GM23248 (cell line): Measurements from ENCODE around the gene TMEM255B. TPM values are rescaled to one million over a fixed set of nuclear protein-coding genes. Genes with fewer than 3 reads are reported as not detected.

ENCODE experiments used
- DNase-seq: peaks from one replicate; pipeline ENCODE4 v3.0.0-alpha.2; 2015
- H2AFZ ChIP-seq: fragments of 200-600 bp; sonication (generic); 2 replicates; pipeline ENCODE4 v1.6.1; 2016; ENCODE audit warnings: antibody characterized with exemption
- H3F3A ChIP-seq: fragments of 200-600 bp; sonication (generic); 2 replicates; pipeline ENCODE4 v1.6.1; 2016; ENCODE audit warnings: mild to moderate bottlenecking, antibody characterized with exemption, mixed run types; ENCODE audit not compliant: insufficient read depth
- H3K27ac ChIP-seq: fragments of 200-600 bp; sonication (generic); 2 replicates; pipeline ENCODE4 v1.5.1; 2016; ENCODE audit warnings: mild to moderate bottlenecking
- H3K27me3 ChIP-seq: fragments of 200-600 bp; sonication (generic); replicated peaks from 2 replicates; pipeline ENCODE4 v1.6.1; 2016; ENCODE audit warnings: mild to moderate bottlenecking; ENCODE audit not compliant: insufficient read depth
- H3K36me3 ChIP-seq: fragments of 200-600 bp; sonication (generic); 2 replicates; pipeline ENCODE4 v1.6.1; 2016; ENCODE audit warnings: low read depth, mild to moderate bottlenecking
- H3K4me1 ChIP-seq: fragments of 200-600 bp; sonication (generic); 2 replicates; pipeline ENCODE4 v1.6.1; 2016; ENCODE audit warnings: mild to moderate bottlenecking; ENCODE audit not compliant: insufficient read depth
- H3K4me2 ChIP-seq: fragments of 200-600 bp; sonication (generic); one replicate; pipeline ENCODE4 v1.6.1; 2016; ENCODE audit warnings: mild to moderate bottlenecking; ENCODE audit not compliant: unreplicated experiment
- H3K4me3 ChIP-seq: fragments of 200-600 bp; sonication (generic); 2 replicates; pipeline ENCODE4 v1.5.1; 2016; ENCODE audit warnings: mild to moderate bottlenecking
- H3K79me2 ChIP-seq: fragments of 200-600 bp; sonication (generic); 2 replicates; pipeline ENCODE4 v1.6.1; 2016; ENCODE audit warnings: mild to moderate bottlenecking; ENCODE audit not compliant: insufficient read depth
- H3K9ac ChIP-seq: fragments of 200-600 bp; sonication (generic); 2 replicates; pipeline ENCODE4 v1.6.1; 2016; ENCODE audit warnings: mild to moderate bottlenecking
- H3K9me2 ChIP-seq: fragments of 200-600 bp; sonication (generic); 2 replicates; pipeline ENCODE4 v1.6.1; 2016; ENCODE audit warnings: mixed run types, mild to moderate bottlenecking, moderate library complexity; ENCODE audit not compliant: insufficient read depth
- H3K9me3 ChIP-seq: fragments of 200-600 bp; sonication (generic); one replicate; pipeline ENCODE4 v1.6.1; 2017; ENCODE audit warnings: low read depth
- H4K20me1 ChIP-seq: fragments of 200-600 bp; sonication (generic); 2 replicates; pipeline ENCODE4 v1.6.0; 2016; ENCODE audit not compliant: insufficient read depth
- EZH2 ChIP-seq: fragments of 200-600 bp; sonication (generic); IDR thresholded peaks from 2 replicates; pipeline ENCODE4 v1.6.1; 2018; ENCODE audit warnings: antibody characterized with exemption, mild to moderate bottlenecking; ENCODE audit not compliant: insufficient read depth, poor library complexity, severe bottlenecking
- EZH2phosphoT487 ChIP-seq: fragments of 200-600 bp; sonication (generic); IDR thresholded peaks from 2 replicates; pipeline ENCODE4 v1.6.1; 2018; ENCODE audit warnings: antibody characterized with exemption, moderate library complexity, mild to moderate bottlenecking, low read depth; ENCODE audit not compliant: insufficient read depth
- WGBS, 2 experiments: methylation state at CpG; one replicate each; pipeline ENCODE4 v1.1.6; 2015 to 2017; ENCODE audit warnings: low lambda C conversion rate in 2 of 2, low coverage in 1 of 2; ENCODE audit errors: missing lambda C conversion rate in 2 of 2; 5-methylcytosine and 5-hydroxymethylcytosine counted together
- in situ Hi-C: fragments of 300-500 bp; cut with MboI; formaldehyde crosslinking; loops from 2 replicates; pipeline ENCODE4 v1.15.0; 2020
- polyA plus RNA-seq: library from polyadenylated mRNA; unstranded; fragments of >200 nt; fragmentation: Nextera tagmentation; extraction: Ambion mirVana; gene quantifications from 2 replicates; pipeline ENCODE4 v1.2.1, GENCODE V29; 2016
- total RNA-seq: library from RNA; depleted of rRNA; stranded (reverse); fragments of >200 nt; shearing (Covaris generic); gene quantifications from 2 replicates; pipeline ENCODE4 v1.2.3, GENCODE V29; 2014

The TMEM255B gene
- total and polyA plus RNA-seq, 2 experiments from 2014 or later = 8.2 TPM; not detected in 1

DNA sequence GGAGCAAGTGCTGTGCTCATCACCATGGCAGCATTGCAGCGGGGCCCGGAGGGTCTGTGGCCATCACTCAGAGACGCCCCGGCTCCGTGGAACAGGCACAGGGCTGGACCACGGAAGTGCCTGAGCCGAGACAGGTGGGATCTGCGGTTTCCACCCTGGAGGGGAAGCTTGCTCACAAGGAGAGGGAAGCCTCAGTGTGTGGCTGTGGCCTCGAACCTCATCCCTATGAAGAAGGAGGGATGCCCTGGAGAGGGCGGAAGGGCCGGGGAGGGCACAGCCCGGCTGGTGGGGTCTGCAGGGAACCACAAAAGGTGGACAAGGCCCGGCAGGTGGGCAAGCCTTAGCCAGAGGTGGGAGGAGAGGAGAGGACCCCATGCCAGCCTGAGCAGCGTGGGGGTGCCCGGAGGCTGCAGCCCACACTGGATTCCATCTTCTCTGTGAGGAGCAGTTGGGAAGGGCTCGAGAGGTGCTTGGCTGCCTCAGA is 30.4 kb upstream of the TMEM255B start:
- no peaks in the 10 kb centered on the region for H4K20me1 ChIP-seq
- no peak overlapping the region for H2AFZ ChIP-seq
- no peaks in the 10 kb centered on the region for H3K4me1 ChIP-seq
- no peaks in the 10 kb centered on the region for H3K79me2 ChIP-seq
- no peaks in the 10 kb centered on the region for H3K9me2 ChIP-seq
- in situ Hi-C loops = no loop called here
- no peak for DNase-seq
- no peaks in the 10 kb centered on the region for H3K36me3 ChIP-seq
- H3K9ac ChIP-seq = no peak overlapping the region
- no peaks in the 10 kb centered on the region for H3K9me3 ChIP-seq
- H3K4me2 ChIP-seq = no peak overlapping the region
- WGBS, 2 experiments = 61 to 66% methylated on average over 16 of the region's 16 CpGs
- H3K27ac ChIP-seq = no peak overlapping the region
- H3F3A ChIP-seq = no peaks in the 10 kb centered on the region; the same call in 1 of the 2 replicates
- no peak overlapping the region for H3K4me3 ChIP-seq
- H3K27me3 ChIP-seq = peaks cover 4% of the 10 kb centered on the region; the same call in 1 of the 2 replicates
- no peak for TF ChIP-seq EZH2
- no peak for TF ChIP-seq EZH2phosphoT487

- H3K79me2 ChIP-seq = no peaks in the 10 kb centered on the region
- no peak overlapping the region for H3K4me3 ChIP-seq
- H4K20me1 ChIP-seq = no peaks in the 10 kb centered on the region
- in situ Hi-C loops = no loop called here
- no peaks in the 10 kb centered on the region for H3K36me3 ChIP-seq
- no peaks in the 10 kb centered on the region; the same call in 1 of the 2 replicates for H3F3A ChIP-seq
- H3K27ac ChIP-seq = no peak overlapping the region
- no peaks in the 10 kb centered on the region for H3K9me2 ChIP-seq
- TF ChIP-seq EZH2 (peak; percentile 38), EZH2phosphoT487 (no peak)
- no peaks in the 10 kb centered on the region for H3K4me1 ChIP-seq
- no peak overlapping the region for H3K9ac ChIP-seq
- H3K9me3 ChIP-seq = no peaks in the 10 kb centered on the region
- H3K27me3 ChIP-seq = peaks cover 4% of the 10 kb centered on the region; the same call in 1 of the 2 replicates
- peak; percentile 57 for DNase-seq
- H2AFZ ChIP-seq = peak overlapping the region; percentile 19; the same call in 1 of the 2 replicates
- 22 to 29% methylated on average over 28 to 34 of the region's 34 CpGs for WGBS, 2 experiments
- H3K4me2 ChIP-seq = peak overlapping the region; percentile 39
Measured at GRCh38 chr13:113729187-113730019, 29.6 kb upstream of the TMEM255B start.

DNA sequence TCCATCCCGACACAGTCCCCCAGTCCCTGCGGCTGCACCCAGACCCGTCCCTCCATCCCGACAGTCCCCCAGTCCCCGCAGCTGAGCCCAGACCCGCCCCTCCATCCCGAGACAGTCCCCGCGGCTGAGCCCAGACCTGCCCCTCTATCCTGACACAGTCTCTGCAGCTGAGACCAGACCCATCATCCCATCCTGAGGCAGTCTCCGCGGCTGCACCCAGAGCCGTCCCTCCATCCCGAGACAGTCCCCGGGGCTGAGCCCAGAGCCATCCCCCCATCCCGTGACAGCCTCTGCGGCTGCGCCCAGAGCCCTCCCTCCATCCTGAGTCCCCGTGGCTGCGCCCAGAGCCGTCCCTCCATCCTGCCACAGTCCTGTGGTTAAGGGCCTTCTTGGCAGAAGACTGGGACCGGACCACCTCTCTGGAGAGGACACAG is 28.8 kb upstream of the TMEM255B start:
- TF ChIP-seq EZH2 = no peak
- no peak for TF ChIP-seq EZH2phosphoT487
- DNase-seq = no peak
- H4K20me1 ChIP-seq = no peaks in the 10 kb centered on the region
- H3K27ac ChIP-seq = no peak overlapping the region
- H3K27me3 ChIP-seq = peaks cover 4% of the 10 kb centered on the region; the same call in 1 of the 2 replicates
- no peaks in the 10 kb centered on the region for H3K4me1 ChIP-seq
- H3K4me2 ChIP-seq = no peak overlapping the region
- H3K9me3 ChIP-seq = no peaks in the 10 kb centered on the region
- no peak overlapping the region for H2AFZ ChIP-seq
- no peak overlapping the region for H3K4me3 ChIP-seq
- H3K9me2 ChIP-seq = no peaks in the 10 kb centered on the region
- no peaks in the 10 kb centered on the region for H3K79me2 ChIP-seq
- H3K36me3 ChIP-seq = no peaks in the 10 kb centered on the region
- WGBS, 2 experiments = 79 to 87% methylated on average over 15 to 21 of the region's 21 CpGs
- in situ Hi-C loops = no loop called here
- H3F3A ChIP-seq = no peaks in the 10 kb centered on the region; the same call in 1 of the 2 replicates
- no peak overlapping the region for H3K9ac ChIP-seq

DNA sequence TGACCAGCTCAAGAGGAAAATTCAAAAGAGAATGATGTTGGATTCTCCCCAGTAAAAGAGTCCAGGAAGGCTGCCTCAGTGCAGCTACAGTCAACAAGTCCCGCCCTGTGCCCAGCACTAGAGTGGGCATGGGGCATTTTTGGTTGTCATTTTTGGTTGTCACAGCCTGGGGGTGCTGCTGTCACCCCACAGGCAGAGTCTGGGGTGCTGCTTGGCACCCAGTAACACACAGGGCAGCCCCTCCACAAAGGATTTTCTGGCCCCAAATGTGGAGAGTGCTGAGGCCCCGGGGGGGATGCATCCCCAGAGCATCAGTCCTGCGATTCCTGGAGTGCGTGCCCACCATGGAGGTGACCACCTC is 28.2 kb upstream of the TMEM255B start:
- TF ChIP-seq EZH2 = no peak
- TF ChIP-seq EZH2phosphoT487 = no peak
- Histone ChIP-seq H3K9ac (no peak overlapping the region), H3K4me3 (no peak overlapping the region), H3K27ac (no peak overlapping the region), H3K9me3 (no peaks in the 10 kb centered on the region), H3K9me2 (no peaks in the 10 kb centered on the region), H3K4me2 (no peak overlapping the region), H3K27me3 (peaks cover 4% of the 10 kb centered on the region; the same call in 1 of the 2 replicates), H2AFZ (no peak overlapping the region), H4K20me1 (no peaks in the 10 kb centered on the region), H3K36me3 (no peaks in the 10 kb centered on the region), H3K4me1 (no peaks in the 10 kb centered on the region), H3F3A (no peaks in the 10 kb centered on the region; the same call in 1 of the 2 replicates), H3K79me2 (no peaks in the 10 kb centered on the region)
- 92 to 99% methylated on average over 4 of the region's 4 CpGs for WGBS, 2 experiments
- no peak for DNase-seq
- in situ Hi-C loops = no loop called here
